Keratinocyte (primary cell): ENCODE measurements around the gene SMPD3. TPM values are rescaled to one million over a fixed set of nuclear protein-coding genes. Genes with fewer than 3 reads are reported as not detected.

Experiments used
- DNase-seq: peaks from one replicate; pipeline ENCODE4 v3.0.0-alpha.2; 2011; ENCODE audit warnings: low read depth, missing footprints, low spot score
- FAIRE-seq: peaks from 2 replicates; lab custom pipeline; 2011; peaks lifted over from hg19 to GRCh38; lab: Jason Lieb, UNC
- H2AFZ ChIP-seq: 2 replicates; pipeline ENCODE4 v1.6.0; 2012; ENCODE audit warnings: low read length, control low read depth, inconsistent platforms; ENCODE audit not compliant: control insufficient read depth
- H3K27ac ChIP-seq: 2 replicates; pipeline ENCODE4 v1.5.1; 2011; ENCODE audit warnings: low read length; ENCODE audit not compliant: control insufficient read depth, insufficient read depth
- H3K27me3 ChIP-seq: 3 replicates; pipeline ENCODE4 v1.6.0; 2011; ENCODE audit warnings: low read length; ENCODE audit not compliant: control insufficient read depth, insufficient read depth; ENCODE audit errors: extremely low read depth
- H3K36me3 ChIP-seq, 2 experiments: 2 replicates in 1 of 2; 3 replicates in 1 of 2; pipeline ENCODE4 v1.5.1; 2011; ENCODE audit warnings: low read length in 2 of 2, mild to moderate bottlenecking in 1 of 2; ENCODE audit not compliant: control insufficient read depth in 2 of 2, insufficient read depth in 2 of 2; ENCODE audit errors: extremely low read depth in 1 of 2
- H3K4me1 ChIP-seq: 3 replicates; pipeline ENCODE4 v1.5.1; 2011; ENCODE audit warnings: low read length; ENCODE audit not compliant: control insufficient read depth, insufficient read depth; ENCODE audit errors: extremely low read depth
- H3K4me2 ChIP-seq: 3 replicates; pipeline ENCODE4 v1.6.0; 2011; ENCODE audit warnings: low read depth, low read length; ENCODE audit not compliant: control insufficient read depth, insufficient read depth; ENCODE audit errors: extremely low read depth
- H3K4me3 ChIP-seq, 3 experiments: fragments of 200-600 bp in 1 of 3; sonication (generic) in 1 of 3; 2 replicates in 2 of 3; 3 replicates in 1 of 3; pipeline ENCODE4 v1.5.1; 2011 to 2016; ENCODE audit warnings: low read length in 3 of 3, mild to moderate bottlenecking in 3 of 3, control low read depth in 2 of 3, inconsistent platforms in 1 of 3, low read depth in 1 of 3, mixed read lengths in 1 of 3, mixed run types in 1 of 3, moderate library complexity in 1 of 3; ENCODE audit not compliant: control insufficient read depth in 2 of 3, insufficient read depth in 2 of 3; ENCODE audit errors: extremely low read depth in 1 of 3
- H3K79me2 ChIP-seq: 2 replicates; pipeline ENCODE4 v1.6.0; 2012; ENCODE audit warnings: low read length; ENCODE audit not compliant: control insufficient read depth, insufficient read depth
- H3K9ac ChIP-seq: 3 replicates; pipeline ENCODE4 v1.6.0; 2011; ENCODE audit warnings: low read length; ENCODE audit not compliant: control insufficient read depth, insufficient read depth; ENCODE audit errors: extremely low read depth
- H3K9me1 ChIP-seq: 3 replicates; pipeline ENCODE4 v1.6.0; 2011; ENCODE audit warnings: low read length; ENCODE audit not compliant: control insufficient read depth, insufficient read depth; ENCODE audit errors: extremely low read depth
- H3K9me3 ChIP-seq: 2 replicates; pipeline ENCODE4 v1.5.1; 2012; ENCODE audit warnings: low read depth, low read length; ENCODE audit not compliant: control insufficient read depth
- H4K20me1 ChIP-seq: 3 replicates; pipeline ENCODE4 v1.6.0; 2011; ENCODE audit warnings: low read length; ENCODE audit not compliant: control insufficient read depth, insufficient read depth; ENCODE audit errors: extremely low read depth
- CTCF ChIP-seq, 3 experiments: IDR thresholded peaks in 1 of 3; conservative IDR thresholded peaks in 1 of 3; optimal IDR thresholded peaks in 1 of 3; 2 replicates in 2 of 3; 3 replicates in 1 of 3; pipeline versions ENCODE3 to v1.5.1; 2011; ENCODE audit warnings: low read length in 3 of 3, mild to moderate bottlenecking in 3 of 3, moderate library complexity in 2 of 3, control low read depth in 1 of 3, inconsistent platforms in 1 of 3; ENCODE audit not compliant: insufficient read depth in 2 of 3; ENCODE audit errors: extremely low read depth in 1 of 3
- EZH2 ChIP-seq: IDR thresholded peaks from one replicate; pipeline ENCODE4 v1.6.1; 2012; ENCODE audit warnings: inconsistent platforms, mild to moderate bottlenecking, low read length, moderate library complexity
- dilution Hi-C: fragments of 300-500 bp; cut with MboI; formaldehyde crosslinking; loops from one replicate; pipeline ENCODE4 v1.7.0; 2020; ENCODE audit warnings: low sequenced_read_pairs; ENCODE audit not compliant: extremely low pct_ligation_motif_present
- polyA plus RNA-seq, 5 experiments: library from polyadenylated mRNA; depleted of rRNA in 3 of 5; stranded (reverse) in 3 of 5; stranded (forward) in 1 of 5; unstranded in 1 of 5; fragments of >200 nt; gene quantifications; 1 replicate in 1 of 5; 2 replicates in 3 of 5; 3 replicates in 1 of 5; pipeline versions ENCODE4 v1.2.1 to v1.2.3, GENCODE V29; 2011 to 2012; ENCODE audit warnings: missing spikeins in 2 of 5, low read depth in 1 of 5, low replicate concordance in 1 of 5

SMPD3 gene
- polyA plus RNA-seq, 1 donor (not counting 4 experiments of a cell fraction or from before 2014, with no cell fraction given), result 0.34 TPM

- no peak for FAIRE-seq
- H3K9me1 ChIP-seq, result no peaks in the 10 kb centered on the region
- no peaks in the 10 kb centered on the region for H3K9me3 ChIP-seq
- H3K4me2 ChIP-seq, result no peak overlapping the region
- TF ChIP-seq CTCF (optimal IDR thresholded peaks at IDR 0.05 in 1 of 3, IDR thresholded peaks at IDR 0.05 in 1 of 3, conservative IDR thresholded peaks at IDR 0.05 in 1 of 3; ENCODE audit: extremely low read depth in 1 of 3, insufficient read depth in 2 of 3, low read length in 3 of 3) (no peak), EZH2 (no peak)
- no peak for DNase-seq
- H2AFZ ChIP-seq, result no peak overlapping the region
- peaks cover 4% of the 10 kb centered on the region for H3K27me3 ChIP-seq
- H3K79me2 ChIP-seq, result no peaks in the 10 kb centered on the region
- no peaks in the 10 kb centered on the region for H3K36me3 ChIP-seq
- no peaks in the 10 kb centered on the region for H4K20me1 ChIP-seq
- no peak overlapping the region for H3K9ac ChIP-seq
- H3K27ac ChIP-seq, result no peak overlapping the region
- dilution Hi-C loops, result no loop called here
- H3K4me3 ChIP-seq, result no peak overlapping the region
- no peaks in the 10 kb centered on the region for H3K4me1 ChIP-seq
These were observed 11.8 kb upstream of the SMPD3 start for GRCh38 chr16:68460067-68460466.

- H3K4me3 ChIP-seq, result no peak overlapping the region
- TF ChIP-seq EZH2 (no peak), CTCF (optimal IDR thresholded peaks at IDR 0.05 in 1 of 3, IDR thresholded peaks at IDR 0.05 in 1 of 3, conservative IDR thresholded peaks at IDR 0.05 in 1 of 3; ENCODE audit: extremely low read depth in 1 of 3, insufficient read depth in 2 of 3, low read length in 3 of 3) (no peak)
- no peaks in the 10 kb centered on the region for H3K36me3 ChIP-seq
- no peak overlapping the region for H3K9ac ChIP-seq
- no peak overlapping the region for H3K4me2 ChIP-seq
- no peaks in the 10 kb centered on the region for H4K20me1 ChIP-seq
- no peak for DNase-seq
- no peaks in the 10 kb centered on the region for H3K9me3 ChIP-seq
- dilution Hi-C loops, result no loop called here
- H3K27ac ChIP-seq, result no peak overlapping the region
- H2AFZ ChIP-seq, result no peak overlapping the region
- no peak for FAIRE-seq
- H3K79me2 ChIP-seq, result no peaks in the 10 kb centered on the region
- no peaks in the 10 kb centered on the region for H3K9me1 ChIP-seq
- H3K27me3 ChIP-seq, result peaks cover 4% of the 10 kb centered on the region
- H3K4me1 ChIP-seq, result no peaks in the 10 kb centered on the region
These were observed 11.1 kb upstream of the SMPD3 start for GRCh38 chr16:68459457-68459856.
